Duodenal mucosa (tissue), 2 donors: ENCODE results near the gene ZNF43.
"Not testable (repeated sequence)": the region's sequence is repeated elsewhere in the genome, so short reads cannot be mapped to it uniquely, and the experiment has no call there.

ENCODE experiments used
- H3K27ac ChIP-seq: one replicate; pipeline ENCODE4 v1.7.0; 2013; ENCODE audit warnings: low read depth, low read length
- H3K27me3 ChIP-seq, 2 donors: one replicate each; pipeline ENCODE4 v1.7.0; 2013; ENCODE audit warnings: low read length in 2 of 2, control low read depth in 1 of 2; ENCODE audit not compliant: insufficient read depth in 2 of 2, control insufficient read depth in 1 of 2
- H3K36me3 ChIP-seq, 2 donors: one replicate each; pipeline ENCODE4 v1.7.0; 2013; ENCODE audit warnings: low read length in 2 of 2, control low read depth in 1 of 2; ENCODE audit not compliant: insufficient read depth in 2 of 2, control insufficient read depth in 1 of 2
- H3K4me1 ChIP-seq, 2 donors: one replicate each; pipeline ENCODE4 v1.7.0; 2013; ENCODE audit warnings: low read length in 2 of 2, control low read depth in 1 of 2; ENCODE audit not compliant: insufficient read depth in 2 of 2, control insufficient read depth in 1 of 2
- H3K4me3 ChIP-seq, 2 donors: one replicate each; pipeline ENCODE4 v1.7.0; 2013; ENCODE audit warnings: low read length in 2 of 2, low read depth in 1 of 2
- H3K9ac ChIP-seq, 2 donors: one replicate each; pipeline ENCODE4 v1.7.0; 2013; ENCODE audit warnings: low read length in 2 of 2, low read depth in 1 of 2
- H3K9me3 ChIP-seq, 2 donors: one replicate each; pipeline ENCODE4 v1.7.0; 2013; ENCODE audit warnings: low read length in 2 of 2, control low read depth in 1 of 2; ENCODE audit not compliant: control insufficient read depth in 1 of 2

ZNF43 gene

GRCh38 chr19:21835810-21836444 is at the start of gene ZNF43:
Gene ZNF43 (minus strand): TSS chr19:21836182. CDS start chr19:21836038, 144 bp downstream.
- Histone ChIP-seq H3K4me3 (peak within 1 kb of the TSS; percentile 73 to 87), H3K9ac (peak within 1 kb of the TSS; percentile 40 to 51), H3K36me3 (peaks cover 0 to 13% of the 10 kb centered on the region in 2 donors), H3K27ac (peak within 1 kb of the TSS; percentile 83), H3K9me3 (peaks cover 2 to 6% of the 10 kb centered on the region in 2 donors), H3K4me1 (peaks cover 0 to 4% of the 10 kb centered on the region in 2 donors), H3K27me3 (no peaks in the 10 kb centered on the region)

- not testable (repeated sequence) for H3K4me3 ChIP-seq, H3K27ac ChIP-seq, H3K9ac ChIP-seq, H3K36me3 ChIP-seq, H3K27me3 ChIP-seq, H3K9me3 ChIP-seq, H3K4me1 ChIP-seq
Observed at GRCh38 chr19:21885516-21885915, 49.5 kb upstream of the ZNF43 start.

GRCh38 chr19:21884786-21885185 is 48.8 kb upstream of the ZNF43 start:
- H3K27ac ChIP-seq, H3K36me3 ChIP-seq, H3K9ac ChIP-seq, H3K4me1 ChIP-seq, H3K27me3 ChIP-seq, H3K4me3 ChIP-seq, H3K9me3 ChIP-seq: not testable (repeated sequence)

- H3K9ac ChIP-seq = no peak overlapping the region
- no peaks in the 10 kb centered on the region for H3K36me3 ChIP-seq
- peaks cover 4 to 9% of the 10 kb centered on the region in 2 donors for H3K9me3 ChIP-seq
- H3K4me3 ChIP-seq = no peak overlapping the region
- H3K4me1 ChIP-seq = no peaks in the 10 kb centered on the region
- H3K27ac ChIP-seq = no peak overlapping the region
- no peaks in the 10 kb centered on the region for H3K27me3 ChIP-seq
Observed at GRCh38 chr19:21883516-21883915, 47.5 kb upstream of the ZNF43 start.

- H3K36me3 ChIP-seq, H3K4me3 ChIP-seq, H3K4me1 ChIP-seq, H3K27me3 ChIP-seq, H3K9ac ChIP-seq, H3K9me3 ChIP-seq, H3K27ac ChIP-seq: not testable (repeated sequence)
Observed at GRCh38 chr19:21880761-21881160, 44.8 kb upstream of the ZNF43 start.

GRCh38 chr19:21878646-21879045 is 42.7 kb upstream of the ZNF43 start:
- Histone ChIP-seq H3K27me3 (no peaks in the 10 kb centered on the region), H3K36me3 (no peaks in the 10 kb centered on the region), H3K27ac (no peak overlapping the region), H3K4me3 (no peak overlapping the region), H3K9ac (no peak overlapping the region), H3K4me1 (no peaks in the 10 kb centered on the region), H3K9me3 (peaks cover 5 to 9% of the 10 kb centered on the region in 2 donors)

- H3K4me3 ChIP-seq = no peak overlapping the region
- no peak overlapping the region for H3K9ac ChIP-seq
- H3K27me3 ChIP-seq = no peaks in the 10 kb centered on the region
Observed at GRCh38 chr19:21877976-21878375, 42.0 kb upstream of the ZNF43 start.

GRCh38 chr19:21876608-21877007 is 40.6 kb upstream of the ZNF43 start:
- not testable (repeated sequence) for H3K9me3 ChIP-seq, H3K4me3 ChIP-seq, H3K27ac ChIP-seq, H3K36me3 ChIP-seq, H3K27me3 ChIP-seq, H3K4me1 ChIP-seq, H3K9ac ChIP-seq

More at GRCh38 chr19:21877976-21878375, 42.0 kb upstream of the ZNF43 start:
- Histone ChIP-seq H3K4me1 (no peaks in the 10 kb centered on the region), H3K36me3 (no peaks in the 10 kb centered on the region), H3K9me3 (peaks cover 6 to 9% of the 10 kb centered on the region in 2 donors), H3K27ac (no peak overlapping the region)

GRCh38 chr19:21856773-21857514 is 21.0 kb upstream of the ZNF43 start:
- Histone ChIP-seq H3K9ac (no peak overlapping the region), H3K4me1 (peaks cover 0 to 3% of the 10 kb centered on the region in 2 donors), H3K9me3 (peaks cover 0 to 2% of the 10 kb centered on the region in 2 donors), H3K27ac (no peak overlapping the region), H3K27me3 (no peaks in the 10 kb centered on the region), H3K36me3 (no peaks in the 10 kb centered on the region), H3K4me3 (no peak overlapping the region)

- Histone ChIP-seq H3K4me3 (peak overlapping the region; percentile 94 to 95), H3K36me3 (no peaks in the 10 kb centered on the region), H3K4me1 (peaks cover 3 to 4% of the 10 kb centered on the region in 2 donors), H3K27me3 (no peaks in the 10 kb centered on the region), H3K27ac (peak overlapping the region; percentile 64), H3K9me3 (no peaks in the 10 kb centered on the region), H3K9ac (peak overlapping the region; percentile 72 to 76)
Observed at GRCh38 chr19:21851596-21852345, 15.8 kb upstream of the ZNF43 start.
